ENCODE results near the gene VPS39.

VPS39 gene

GRCh38 chr15:42207674-42208579 is at the start of gene VPS39:
TSS of gene VPS39 (minus strand) at chr15:42208304. CDS start at chr15:42208153, 151 bp downstream.
- no peak for TF ChIP-seq CTCF (IDR thresholded peaks at IDR 0.05; ENCODE audit: insufficient read depth, low read depth, low read length, missing control alignments)
- peak; percentile 85 for DNase-seq (ENCODE audit: low read depth)
- peak within 1 kb of the TSS; percentile 67 for H3K4me3 ChIP-seq (ENCODE audit: low read length)

GRCh38 chr15:42253300-42253699 is 45.2 kb upstream of the VPS39 start:
- H3K4me3 ChIP-seq (ENCODE audit: low read length) = no peak overlapping the region
- no peak for DNase-seq (ENCODE audit: low read depth)
- no peak for TF ChIP-seq CTCF (IDR thresholded peaks at IDR 0.05; ENCODE audit: insufficient read depth, low read depth, low read length, missing control alignments)

GRCh38 chr15:42240823-42241222 is 32.7 kb upstream of the VPS39 start:
- no peak for DNase-seq (ENCODE audit: low read depth)
- TF ChIP-seq CTCF (IDR thresholded peaks at IDR 0.05; ENCODE audit: insufficient read depth, low read depth, low read length, missing control alignments) = no peak
- no peak overlapping the region for H3K4me3 ChIP-seq (ENCODE audit: low read length)

- no peak for TF ChIP-seq CTCF (IDR thresholded peaks at IDR 0.05; ENCODE audit: insufficient read depth, low read depth, low read length, missing control alignments)
- H3K4me3 ChIP-seq (ENCODE audit: low read length) = no peak overlapping the region
- DNase-seq (ENCODE audit: low read depth) = no peak
Measured at GRCh38 chr15:42239528-42240182, 31.6 kb upstream of the VPS39 start.

- no peak for TF ChIP-seq CTCF (IDR thresholded peaks at IDR 0.05; ENCODE audit: insufficient read depth, low read depth, low read length, missing control alignments)
- no peak overlapping the region for H3K4me3 ChIP-seq (ENCODE audit: low read length)
- DNase-seq (ENCODE audit: low read depth) = no peak
Measured at GRCh38 chr15:42233107-42233506, 25.0 kb upstream of the VPS39 start.

- TF ChIP-seq CTCF (IDR thresholded peaks at IDR 0.05; ENCODE audit: insufficient read depth, low read depth, low read length, missing control alignments) = no peak
- no peak for DNase-seq (ENCODE audit: low read depth)
Measured at GRCh38 chr15:42232606-42233005, 24.5 kb upstream of the VPS39 start.

More at GRCh38 chr15:42232606-42233005, 24.5 kb upstream of the VPS39 start:
- no peak overlapping the region for H3K4me3 ChIP-seq (ENCODE audit: low read length)
